ENCODE measurements around the gene COL9A1.
A peak's percentile ranks its signal among the peaks of the same experiment; 100 is the strongest.

Gene COL9A1

DNA sequence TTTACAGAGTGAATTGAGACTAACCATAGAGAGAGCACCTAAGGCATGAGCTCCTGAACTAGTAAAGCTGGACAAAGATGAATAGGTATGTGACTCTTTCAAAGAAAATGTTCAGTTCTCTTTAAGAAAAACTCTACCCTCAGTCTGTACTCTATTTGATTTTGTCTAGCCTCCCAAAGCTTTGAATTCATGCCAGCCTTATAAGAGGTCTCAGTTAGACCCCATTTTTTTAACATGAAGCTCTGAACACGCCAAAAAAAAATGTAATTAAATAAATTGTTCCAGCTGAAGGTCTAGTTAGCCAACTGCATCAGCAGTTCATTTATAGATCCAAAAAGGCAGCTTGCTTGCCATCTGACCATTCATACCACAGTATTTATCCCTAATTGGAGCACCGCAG lies 71.6 kb downstream of the COL9A1 start:
- DNase-seq (ENCODE audit: low read depth) = no peak
- TF ChIP-seq POLR2A (IDR thresholded peaks at IDR 0.05; ENCODE audit: extremely low read depth, insufficient read length) (no peak), MAX (IDR thresholded peaks at IDR 0.05; ENCODE audit: low read depth, low read length) (no peak), CTCF (IDR thresholded peaks at IDR 0.05; ENCODE audit: low read depth, low read length) (no peak), MYC (IDR thresholded peaks at IDR 0.05; ENCODE audit: low read depth, low read length) (no peak)
- H3K4me3 ChIP-seq (ENCODE audit: low read depth, low read length) = no peak overlapping the region

- H3K4me3 ChIP-seq (ENCODE audit: low read depth, low read length) = no peak overlapping the region
- TF ChIP-seq MYC (IDR thresholded peaks at IDR 0.05; ENCODE audit: low read depth, low read length) = no peak
- no peak for TF ChIP-seq POLR2A (IDR thresholded peaks at IDR 0.05; ENCODE audit: extremely low read depth, insufficient read length)
- TF ChIP-seq MAX (IDR thresholded peaks at IDR 0.05; ENCODE audit: low read depth, low read length) = no peak
- no peak for TF ChIP-seq CTCF (IDR thresholded peaks at IDR 0.05; ENCODE audit: low read depth, low read length)
- no peak for DNase-seq (ENCODE audit: low read depth)
These were observed 77.8 kb downstream of the COL9A1 start for GRCh38 chr6:70225055-70225454.

DNA sequence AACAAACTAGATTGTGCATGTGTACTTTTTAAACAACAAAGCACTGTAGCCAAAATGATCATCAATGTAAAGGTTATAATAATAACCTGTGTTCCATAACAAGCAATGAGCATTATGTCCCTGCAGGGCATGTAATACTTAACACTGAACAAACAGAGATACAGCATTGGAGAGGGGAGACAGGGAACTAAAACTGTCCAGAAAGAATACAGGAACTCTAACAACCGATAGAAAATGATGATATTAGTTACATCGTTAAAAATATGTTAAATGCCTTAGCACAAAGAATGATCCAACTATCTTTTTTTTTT lies 80.5 kb downstream of the COL9A1 start:
- DNase-seq (ENCODE audit: low read depth) = no peak
- no peak overlapping the region for H3K4me3 ChIP-seq (ENCODE audit: low read depth, low read length)

GRCh38 chr6:70221715-70222438 lies 81.0 kb downstream of the COL9A1 start:
- TF ChIP-seq CTCF (IDR thresholded peaks at IDR 0.05; ENCODE audit: low read depth, low read length) (no peak), POLR2A (IDR thresholded peaks at IDR 0.05; ENCODE audit: extremely low read depth, insufficient read length) (no peak), MAX (IDR thresholded peaks at IDR 0.05; ENCODE audit: low read depth, low read length) (no peak), MYC (IDR thresholded peaks at IDR 0.05; ENCODE audit: low read depth, low read length) (no peak)
- no peak overlapping the region for H3K4me3 ChIP-seq (ENCODE audit: low read depth, low read length)
- DNase-seq (ENCODE audit: low read depth) = no peak

More for the DNA sequence above, 80.5 kb downstream of the COL9A1 start:
- TF ChIP-seq MAX (IDR thresholded peaks at IDR 0.05; ENCODE audit: low read depth, low read length) = no peak
- TF ChIP-seq MYC (IDR thresholded peaks at IDR 0.05; ENCODE audit: low read depth, low read length) = no peak
- no peak for TF ChIP-seq POLR2A (IDR thresholded peaks at IDR 0.05; ENCODE audit: extremely low read depth, insufficient read length)
- no peak for TF ChIP-seq CTCF (IDR thresholded peaks at IDR 0.05; ENCODE audit: low read depth, low read length)

- H3K4me3 ChIP-seq (ENCODE audit: low read depth, low read length) = no peak overlapping the region
- DNase-seq (ENCODE audit: low read depth) = peak; percentile 49
- TF ChIP-seq POLR2A (IDR thresholded peaks at IDR 0.05; ENCODE audit: extremely low read depth, insufficient read length) (no peak), CTCF (IDR thresholded peaks at IDR 0.05; ENCODE audit: low read depth, low read length) (peak; percentile 47), MAX (IDR thresholded peaks at IDR 0.05; ENCODE audit: low read depth, low read length) (no peak), MYC (IDR thresholded peaks at IDR 0.05; ENCODE audit: low read depth, low read length) (no peak)
These were observed 81.7 kb downstream of the COL9A1 start for GRCh38 chr6:70221025-70221714.

Measured in NB4 (cell line).